ENCODE results near the gene ITGB2. TPM values are rescaled to one million over a fixed set of nuclear protein-coding genes. Genes with fewer than 3 reads are reported as not detected.

The ITGB2 gene
- total RNA-seq, 1 donor from 2014 or later = 0.15 TPM

DNA sequence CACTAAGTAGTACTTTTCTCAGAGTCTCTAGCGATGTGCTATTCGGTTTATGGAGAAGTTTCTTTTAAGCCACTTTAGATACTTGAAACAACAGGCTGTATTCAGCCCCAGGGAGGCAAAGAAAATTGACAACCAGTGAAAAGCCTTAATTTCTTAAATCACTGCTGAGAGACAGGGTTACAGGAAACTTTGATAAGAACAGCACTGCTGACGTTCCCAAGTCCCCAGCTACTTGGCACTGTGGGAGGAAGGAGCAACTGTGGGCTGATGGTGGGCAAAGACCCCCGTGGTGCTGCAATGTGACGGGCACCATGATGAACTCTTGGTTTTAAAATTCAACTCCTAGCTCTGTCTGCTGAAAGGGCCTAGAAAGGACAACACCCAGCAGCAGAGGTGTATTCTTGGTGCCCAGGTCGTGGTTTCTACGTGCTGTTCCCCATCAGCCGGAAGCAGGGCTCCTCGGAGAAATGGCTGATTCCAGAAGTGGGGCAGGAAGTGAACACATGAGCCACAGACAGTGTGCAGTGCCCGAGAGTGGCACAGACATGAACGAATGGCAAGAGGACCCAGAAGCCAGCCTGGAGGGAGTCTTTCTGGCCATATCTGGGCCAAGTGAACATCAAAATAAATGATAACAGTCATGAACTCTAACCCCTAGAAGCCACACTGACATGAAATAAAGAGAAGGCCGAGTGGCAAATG lies 52.5 kb downstream of the ITGB2 start:
- Mint-ChIP-seq H3K36me3 (ENCODE audit: low read depth) (peaks cover 17% of the 10 kb centered on the region), H3K27me3 (ENCODE audit: low read depth) (no peaks in the 10 kb centered on the region), H3K27ac (ENCODE audit: unreplicated experiment) (peak overlapping the region; percentile 96), H3K9me3 (ENCODE audit: low read depth) (no peaks in the 10 kb centered on the region), H3K4me1 (ENCODE audit: low read depth) (peaks cover 76% of the 10 kb centered on the region), H3K4me3 (ENCODE audit: unreplicated experiment) (peak overlapping the region; percentile 40)
- TF ChIP-seq, protein P1, sequence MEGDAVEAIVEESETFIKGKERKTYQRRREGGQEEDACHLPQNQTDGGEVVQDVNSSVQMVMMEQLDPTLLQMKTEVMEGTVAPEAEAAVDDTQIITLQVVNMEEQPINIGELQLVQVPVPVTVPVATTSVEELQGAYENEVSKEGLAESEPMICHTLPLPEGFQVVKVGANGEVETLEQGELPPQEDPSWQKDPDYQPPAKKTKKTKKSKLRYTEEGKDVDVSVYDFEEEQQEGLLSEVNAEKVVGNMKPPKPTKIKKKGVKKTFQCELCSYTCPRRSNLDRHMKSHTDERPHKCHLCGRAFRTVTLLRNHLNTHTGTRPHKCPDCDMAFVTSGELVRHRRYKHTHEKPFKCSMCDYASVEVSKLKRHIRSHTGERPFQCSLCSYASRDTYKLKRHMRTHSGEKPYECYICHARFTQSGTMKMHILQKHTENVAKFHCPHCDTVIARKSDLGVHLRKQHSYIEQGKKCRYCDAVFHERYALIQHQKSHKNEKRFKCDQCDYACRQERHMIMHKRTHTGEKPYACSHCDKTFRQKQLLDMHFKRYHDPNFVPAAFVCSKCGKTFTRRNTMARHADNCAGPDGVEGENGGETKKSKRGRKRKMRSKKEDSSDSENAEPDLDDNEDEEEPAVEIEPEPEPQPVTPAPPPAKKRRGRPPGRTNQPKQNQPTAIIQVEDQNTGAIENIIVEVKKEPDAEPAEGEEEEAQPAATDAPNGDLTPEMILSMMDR (IDR thresholded peaks at IDR 0.05) = no peak
- DNase-seq (ENCODE audit: low spot score) = no peak

DNA sequence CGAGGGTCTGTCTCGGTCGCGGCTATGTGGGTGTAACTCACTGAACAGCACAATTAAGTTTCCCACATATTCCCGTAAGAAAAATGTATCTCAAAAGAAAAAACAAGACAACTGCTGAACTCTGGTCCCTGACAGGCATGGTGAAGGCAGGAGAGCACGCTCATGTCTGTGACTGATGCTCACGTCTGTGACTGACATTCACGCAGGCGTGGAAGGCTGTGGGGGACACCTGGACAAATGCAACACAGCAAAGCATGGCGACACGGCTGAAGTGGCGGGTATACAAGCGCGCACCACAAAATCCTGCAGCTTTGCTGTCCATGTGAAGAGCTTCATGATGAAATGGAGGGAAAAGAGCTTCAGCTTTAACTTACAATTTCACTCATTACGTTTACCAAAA lies 53.2 kb downstream of the ITGB2 start:
- DNase-seq (ENCODE audit: low spot score) = no peak
- H3K27ac Mint-ChIP-seq (ENCODE audit: unreplicated experiment) = peak overlapping the region; percentile 69
- TF ChIP-seq, protein P1 (IDR thresholded peaks at IDR 0.05) = no peak
- peaks cover 79% of the 10 kb centered on the region for H3K4me1 Mint-ChIP-seq (ENCODE audit: low read depth)
- H3K9me3 Mint-ChIP-seq (ENCODE audit: low read depth) = no peaks in the 10 kb centered on the region
- H3K4me3 Mint-ChIP-seq (ENCODE audit: unreplicated experiment) = peak overlapping the region; percentile 19
- no peaks in the 10 kb centered on the region for H3K27me3 Mint-ChIP-seq (ENCODE audit: low read depth)
- H3K36me3 Mint-ChIP-seq (ENCODE audit: low read depth) = peaks cover 15% of the 10 kb centered on the region

DNA sequence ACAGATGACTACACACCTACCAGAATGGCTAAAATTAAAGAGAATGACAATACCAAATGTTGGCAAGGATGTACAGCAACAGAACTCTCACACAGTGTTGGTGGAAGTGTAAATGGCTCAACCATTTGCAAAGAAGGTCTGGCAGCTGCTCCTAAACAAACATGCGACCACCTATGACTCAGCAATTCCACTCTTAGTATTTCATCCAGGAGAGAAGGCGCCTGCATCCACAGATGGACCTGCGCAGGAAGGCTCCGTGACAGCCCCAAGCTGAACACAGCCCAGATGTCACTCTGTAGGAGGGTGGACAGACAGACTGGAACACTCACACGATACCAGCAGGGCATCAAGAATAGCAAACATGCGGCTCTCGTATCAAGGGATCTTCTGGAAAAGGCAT lies 53.9 kb downstream of the ITGB2 start:
- TF ChIP-seq, protein P1 (IDR thresholded peaks at IDR 0.05) = no peak
- no peak for DNase-seq (ENCODE audit: low spot score)
- Mint-ChIP-seq H3K27ac (ENCODE audit: unreplicated experiment) (peak overlapping the region; percentile 89), H3K4me3 (ENCODE audit: unreplicated experiment) (peak overlapping the region; percentile 7), H3K36me3 (ENCODE audit: low read depth) (peaks cover 16% of the 10 kb centered on the region), H3K9me3 (ENCODE audit: low read depth) (no peaks in the 10 kb centered on the region), H3K27me3 (ENCODE audit: low read depth) (no peaks in the 10 kb centered on the region), H3K4me1 (ENCODE audit: low read depth) (peaks cover 77% of the 10 kb centered on the region)

DNA sequence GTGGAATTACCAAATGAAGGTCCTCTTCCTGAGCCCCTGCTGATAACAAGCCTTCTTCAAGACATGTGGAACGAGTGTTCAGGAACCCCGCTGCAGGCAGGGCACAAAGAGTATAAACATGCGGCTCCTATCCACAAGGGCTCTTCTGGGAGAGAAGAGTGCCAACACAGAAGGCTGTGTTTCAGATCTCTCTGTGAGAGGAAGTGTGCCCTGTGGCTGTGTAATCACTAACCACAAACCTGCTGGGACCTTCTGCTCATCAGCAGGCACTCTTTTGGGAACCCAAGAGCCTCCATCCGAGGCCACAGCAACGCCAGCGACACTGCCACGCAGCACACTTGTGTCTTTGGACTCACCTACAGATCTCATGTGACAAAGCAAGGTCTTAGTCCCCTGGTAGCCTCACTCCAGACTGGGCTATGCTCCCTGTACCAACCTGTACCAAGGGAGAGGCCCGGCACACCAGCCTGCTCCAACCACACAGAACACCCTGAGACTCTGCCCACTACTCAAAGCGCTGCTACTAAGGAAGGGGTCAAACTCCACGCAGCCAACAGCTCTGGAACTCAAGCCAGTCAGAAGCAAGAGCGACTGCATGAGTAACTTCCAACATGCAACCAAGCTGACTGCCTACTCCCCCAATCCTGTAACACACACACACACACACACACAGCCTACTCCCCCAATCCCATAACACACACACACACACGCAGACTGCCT lies 55.0 kb downstream of the ITGB2 start:
- peaks cover 24% of the 10 kb centered on the region for H3K36me3 Mint-ChIP-seq (ENCODE audit: low read depth)
- no peaks in the 10 kb centered on the region for H3K27me3 Mint-ChIP-seq (ENCODE audit: low read depth)

More for the DNA sequence above, 55.0 kb downstream of the ITGB2 start:
- H3K4me3 Mint-ChIP-seq (ENCODE audit: unreplicated experiment) = no peak overlapping the region
- TF ChIP-seq, protein P1 (IDR thresholded peaks at IDR 0.05) = no peak
- peak overlapping the region; percentile 89 for H3K27ac Mint-ChIP-seq (ENCODE audit: unreplicated experiment)
- DNase-seq (ENCODE audit: low spot score) = no peak
- H3K9me3 Mint-ChIP-seq (ENCODE audit: low read depth) = no peaks in the 10 kb centered on the region
- peaks cover 76% of the 10 kb centered on the region for H3K4me1 Mint-ChIP-seq (ENCODE audit: low read depth)

Data from chondrocyte (in vitro differentiated cells).